ACC112 (cell line): ENCODE measurements around the gene CD6.

Source experiments
- H2AFZ ChIP-seq: fragments of 200-600 bp; sonication (generic); one replicate; pipeline ENCODE4 v1.6.0; 2017; ENCODE audit warnings: antibody characterized with exemption, low read length; ENCODE audit not compliant: unreplicated experiment
- H3K27ac ChIP-seq: fragments of 200-600 bp; sonication (generic); 2 replicates; pipeline ENCODE4 v1.5.1; 2014; ENCODE audit warnings: low read depth, mild to moderate bottlenecking, antibody characterized with exemption, low read length, moderate library complexity
- H3K27me3 ChIP-seq: fragments of 200-600 bp; sonication (generic); 2 replicates; pipeline ENCODE4 v1.6.1; 2014; ENCODE audit warnings: mild to moderate bottlenecking, antibody characterized with exemption, low read length, moderate library complexity, mixed read lengths; ENCODE audit not compliant: insufficient read depth
- H3K36me3 ChIP-seq: fragments of 200-600 bp; sonication (generic); 2 replicates; pipeline ENCODE4 v1.6.1; 2016; ENCODE audit warnings: mild to moderate bottlenecking, antibody characterized with exemption, low read length, moderate library complexity, mixed read lengths; ENCODE audit not compliant: insufficient read depth
- H3K4me1 ChIP-seq: fragments of 200-600 bp; sonication (generic); one replicate; pipeline ENCODE4 v1.6.1; 2016; ENCODE audit warnings: low read length, mixed read lengths; ENCODE audit not compliant: insufficient read depth, unreplicated experiment, control insufficient read depth
- H3K4me3 ChIP-seq: fragments of 200-600 bp; sonication (generic); 2 replicates; pipeline ENCODE4 v1.5.1; 2014; ENCODE audit warnings: mild to moderate bottlenecking, low read depth, low read length
- H3K79me2 ChIP-seq: fragments of 200-600 bp; sonication (generic); one replicate; pipeline ENCODE4 v1.6.0; 2016; ENCODE audit warnings: low read length; ENCODE audit not compliant: control insufficient read depth, unreplicated experiment, insufficient read depth

CD6 gene

GRCh38 chr11:60984636-60985035, 13.2 kb downstream of the CD6 start:
- Histone ChIP-seq H3K36me3 (no peaks in the 10 kb centered on the region), H3K4me1 (peaks cover 9% of the 10 kb centered on the region), H3K27ac (no peak overlapping the region), H2AFZ (no peak overlapping the region), H3K4me3 (no peak overlapping the region), H3K27me3 (peaks cover 23% of the 10 kb centered on the region), H3K79me2 (no peaks in the 10 kb centered on the region)

DNA sequence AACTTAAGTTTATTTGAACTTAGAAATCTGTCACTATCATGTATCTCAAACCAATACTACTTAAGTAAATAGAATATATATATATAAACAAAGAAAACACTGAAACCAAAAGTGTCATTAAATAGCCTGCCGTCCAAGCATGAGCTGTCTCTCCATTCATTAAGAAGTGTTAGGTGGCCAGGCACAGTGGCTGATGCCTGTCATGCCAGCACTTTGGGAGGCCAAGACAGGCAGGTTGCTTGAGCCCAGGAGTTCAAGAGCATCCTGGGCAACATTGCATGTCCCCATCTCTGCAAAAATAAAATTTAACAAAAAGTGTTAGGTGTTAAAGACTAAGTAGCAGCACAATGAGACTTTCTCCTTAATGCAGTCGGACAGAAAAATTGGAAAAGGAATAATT, 14.0 kb downstream of the CD6 start:
- H3K4me3 ChIP-seq = no peak overlapping the region
- H3K4me1 ChIP-seq = peaks cover 9% of the 10 kb centered on the region
- no peak overlapping the region for H2AFZ ChIP-seq
- H3K79me2 ChIP-seq = no peaks in the 10 kb centered on the region
- peaks cover 25% of the 10 kb centered on the region for H3K27me3 ChIP-seq
- no peaks in the 10 kb centered on the region for H3K36me3 ChIP-seq
- no peak overlapping the region for H3K27ac ChIP-seq

DNA sequence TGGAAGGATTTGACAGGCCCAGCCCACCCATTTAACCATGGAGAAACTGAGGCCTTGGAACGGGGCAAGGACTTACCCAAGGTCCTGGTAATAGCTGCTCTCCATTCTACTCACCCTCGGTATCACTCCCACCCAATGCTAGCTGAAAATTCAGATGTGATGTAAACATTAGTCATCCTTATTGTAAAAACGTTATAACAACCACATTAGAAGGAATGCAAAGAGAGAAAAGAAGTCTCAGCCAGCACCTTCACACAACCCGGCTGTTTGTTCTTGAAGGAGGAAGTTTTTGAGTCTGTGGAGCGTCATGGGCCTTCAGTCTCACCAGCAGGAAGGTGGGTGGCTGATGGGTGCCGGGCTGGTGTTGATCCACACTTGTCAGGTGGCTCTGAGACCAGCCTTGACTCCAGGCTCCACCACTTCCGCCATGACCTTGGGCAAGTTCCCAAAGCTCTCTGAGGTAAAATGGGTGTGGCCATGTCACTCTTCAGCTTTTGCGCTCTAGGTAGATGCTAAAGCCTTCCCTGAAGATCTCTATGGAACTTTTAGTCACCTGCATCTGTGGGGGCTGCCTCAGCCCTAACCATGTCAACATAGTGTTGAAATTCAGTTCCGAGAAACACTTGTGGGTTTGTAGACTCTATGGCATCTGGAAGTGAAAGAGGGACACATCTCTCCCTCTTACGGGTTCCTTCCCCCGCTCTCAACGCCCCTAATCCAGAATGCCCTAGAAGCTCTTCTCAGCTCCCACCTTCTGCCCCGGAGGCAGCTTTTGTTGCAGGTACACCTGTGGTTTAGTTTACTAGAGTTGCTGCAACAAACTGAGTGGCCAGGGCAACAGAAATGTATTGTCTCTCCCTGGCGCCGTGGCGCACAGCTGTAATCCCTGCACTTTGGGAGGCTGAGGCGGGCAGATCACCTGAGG, 14.8 kb downstream of the CD6 start:
- Histone ChIP-seq H3K4me3 (no peak overlapping the region), H3K36me3 (no peaks in the 10 kb centered on the region), H3K27ac (no peak overlapping the region), H3K79me2 (no peaks in the 10 kb centered on the region), H2AFZ (no peak overlapping the region), H3K4me1 (peaks cover 9% of the 10 kb centered on the region), H3K27me3 (peaks cover 25% of the 10 kb centered on the region)

DNA sequence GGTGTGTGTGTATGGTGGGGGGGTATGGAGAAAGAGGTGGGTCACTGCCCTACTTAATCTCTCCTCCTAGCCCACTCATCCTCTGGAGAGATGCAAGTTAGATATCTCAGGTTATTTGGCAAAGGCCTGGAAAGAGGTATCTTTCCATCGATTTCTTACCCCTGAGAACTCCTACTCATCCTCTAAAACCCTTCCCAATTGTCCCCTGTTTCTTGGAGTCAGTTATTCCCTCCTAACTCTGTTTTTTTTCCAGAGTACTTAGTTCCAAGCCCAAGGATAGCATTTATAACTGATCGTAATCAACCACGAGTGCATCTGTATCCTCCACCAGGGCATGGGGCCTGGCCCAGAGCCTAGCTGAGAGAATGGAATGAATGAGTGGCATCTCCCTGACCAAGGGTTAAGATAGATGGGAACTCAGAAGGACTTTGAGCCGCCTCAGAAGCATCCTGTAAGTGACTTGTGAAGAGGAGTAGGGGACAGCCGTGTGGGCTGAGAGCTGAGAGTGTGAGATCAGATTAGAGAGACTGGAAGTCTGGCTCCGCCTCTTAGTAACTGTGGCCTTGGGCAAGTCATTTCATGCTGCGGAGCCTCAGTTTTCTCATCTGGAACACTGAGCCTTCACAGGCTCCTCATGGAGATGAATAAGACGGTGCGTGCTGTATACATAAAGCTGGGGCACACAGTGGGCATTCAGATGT, 16.2 kb downstream of the CD6 start:
- Histone ChIP-seq H3K79me2 (no peaks in the 10 kb centered on the region), H3K4me3 (no peak overlapping the region), H2AFZ (no peak overlapping the region), H3K36me3 (no peaks in the 10 kb centered on the region), H3K27me3 (peaks cover 25% of the 10 kb centered on the region), H3K4me1 (peaks cover 9% of the 10 kb centered on the region), H3K27ac (no peak overlapping the region)

DNA sequence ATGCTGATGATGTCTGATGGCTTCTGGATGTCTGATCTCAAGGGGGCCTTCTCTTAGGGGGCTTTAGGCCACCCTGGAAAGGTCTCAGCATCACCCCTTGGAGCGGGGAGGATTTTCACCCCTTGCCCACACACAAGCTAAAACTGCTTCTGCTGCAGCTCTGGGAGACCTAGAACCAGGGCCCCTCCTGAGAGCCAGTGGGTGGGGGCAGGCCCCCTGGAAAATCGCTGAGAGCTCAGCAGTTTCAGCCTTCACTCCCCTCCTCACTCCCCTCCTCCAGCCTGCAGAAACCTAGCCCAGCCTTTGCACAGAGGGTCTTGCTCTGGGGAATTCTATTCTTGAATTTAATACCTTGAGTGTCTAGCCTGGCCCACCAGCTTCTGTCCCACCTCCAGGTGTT, 17.2 kb downstream of the CD6 start:
- no peak overlapping the region for H3K4me3 ChIP-seq
- peaks cover 12% of the 10 kb centered on the region for H3K4me1 ChIP-seq
- no peaks in the 10 kb centered on the region for H3K36me3 ChIP-seq
- no peaks in the 10 kb centered on the region for H3K79me2 ChIP-seq
- no peak overlapping the region for H3K27ac ChIP-seq
- no peak overlapping the region for H2AFZ ChIP-seq
- H3K27me3 ChIP-seq = peaks cover 29% of the 10 kb centered on the region

GRCh38 chr11:60989093-60989650, 17.7 kb downstream of the CD6 start:
- no peaks in the 10 kb centered on the region for H3K36me3 ChIP-seq
- H2AFZ ChIP-seq = no peak overlapping the region
- H3K27me3 ChIP-seq = peaks cover 28% of the 10 kb centered on the region
- H3K4me3 ChIP-seq = no peak overlapping the region
- no peaks in the 10 kb centered on the region for H3K79me2 ChIP-seq
- H3K4me1 ChIP-seq = peaks cover 12% of the 10 kb centered on the region
- H3K27ac ChIP-seq = no peak overlapping the region

GRCh38 chr11:60991457-60991856, 20.0 kb downstream of the CD6 start:
- Histone ChIP-seq H3K27me3 (peaks cover 22% of the 10 kb centered on the region), H3K36me3 (no peaks in the 10 kb centered on the region), H3K4me3 (no peak overlapping the region), H2AFZ (no peak overlapping the region), H3K4me1 (peaks cover 4% of the 10 kb centered on the region), H3K79me2 (no peaks in the 10 kb centered on the region), H3K27ac (no peak overlapping the region)

- Histone ChIP-seq H2AFZ (no peak overlapping the region), H3K4me1 (peaks cover 4% of the 10 kb centered on the region), H3K4me3 (no peak overlapping the region), H3K27ac (no peak overlapping the region), H3K79me2 (no peaks in the 10 kb centered on the region), H3K36me3 (no peaks in the 10 kb centered on the region), H3K27me3 (peaks cover 20% of the 10 kb centered on the region)
Observed at GRCh38 chr11:60992842-60993409, 21.4 kb downstream of the CD6 start.

- H3K27me3 ChIP-seq = peaks cover 20% of the 10 kb centered on the region
- no peaks in the 10 kb centered on the region for H3K79me2 ChIP-seq
- H3K4me3 ChIP-seq = no peak overlapping the region
- no peak overlapping the region for H2AFZ ChIP-seq
- H3K4me1 ChIP-seq = peaks cover 4% of the 10 kb centered on the region
- H3K27ac ChIP-seq = no peak overlapping the region
- H3K36me3 ChIP-seq = no peaks in the 10 kb centered on the region
Observed at GRCh38 chr11:60993615-60994014, 22.1 kb downstream of the CD6 start.

DNA sequence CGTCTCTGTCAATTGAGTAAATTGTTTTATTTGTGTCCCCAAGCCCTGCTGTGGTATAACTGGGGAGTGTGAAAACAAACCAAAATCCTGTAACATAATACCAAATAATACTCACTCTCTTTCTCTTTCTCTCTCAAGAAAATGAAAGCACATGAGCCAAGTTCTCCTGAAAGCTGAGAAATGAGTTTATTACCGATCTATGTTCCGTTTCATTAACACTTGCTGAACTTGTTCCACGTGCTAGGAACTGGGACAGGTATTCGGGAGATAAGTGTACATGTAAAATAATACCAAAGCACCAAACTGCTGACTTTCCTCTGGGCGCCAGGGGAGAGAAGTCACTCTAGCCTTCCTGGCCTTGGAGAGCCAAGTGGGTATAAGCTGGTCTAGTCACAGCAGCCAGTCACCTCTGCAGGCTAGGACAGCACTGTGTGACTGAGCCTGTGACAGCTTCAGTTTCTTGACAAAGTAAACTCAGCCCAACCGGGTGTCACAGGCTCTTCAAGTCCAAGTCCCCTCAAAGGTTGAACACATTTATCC, 23.1 kb downstream of the CD6 start:
- Histone ChIP-seq H3K79me2 (no peaks in the 10 kb centered on the region), H3K27me3 (peaks cover 20% of the 10 kb centered on the region), H3K36me3 (no peaks in the 10 kb centered on the region), H2AFZ (no peak overlapping the region), H3K27ac (no peak overlapping the region), H3K4me3 (no peak overlapping the region), H3K4me1 (peaks cover 4% of the 10 kb centered on the region)
